Breast epithelium (tissue), 3 donors: Measurements from ENCODE around the gene SPRED1.

Experiments
- CTCF ChIP-seq, 3 donors: fragments of 450-650 bp; IDR thresholded peaks; one replicate each; pipeline ENCODE4 v1.5.1; 2016 to 2017; ENCODE audit warnings: antibody characterized with exemption in 3 of 3, mild to moderate bottlenecking in 3 of 3, moderate library complexity in 3 of 3
- POLR2A ChIP-seq: fragments of 450-650 bp; IDR thresholded peaks from one replicate; pipeline ENCODE4 v1.6.1; 2016; ENCODE audit warnings: antibody characterized with exemption, mild to moderate bottlenecking, moderate library complexity

GRCh38 chr15:38373016-38373415 is 120.4 kb downstream of the SPRED1 start:
- TF ChIP-seq POLR2A (no peak), CTCF (IDR thresholded peaks at IDR 0.05) (no peak)
